ENCODE measurements around the gene CLIP1. TPM values are rescaled to one million over a fixed set of nuclear protein-coding genes. Genes with fewer than 3 reads are reported as not detected.

The CLIP1 gene
- total RNA-seq, 1 experiment from 2014 or later, result 42.9 TPM

GRCh38 chr12:122454250-122454721 is 31.8 kb upstream of the CLIP1 start (continued):
- no peak for TF ChIP-seq ZNF274 (IDR thresholded peaks at IDR 0.05; ENCODE audit: low read depth, low read length)
- no peak for TF ChIP-seq ELF1 (IDR thresholded peaks at IDR 0.05; ENCODE audit: borderline replicate concordance, low read depth)

GRCh38 chr12:122452701-122453285 is 30.3 kb upstream of the CLIP1 start:
- CTCF ChIA-PET, result interaction anchor here (1.0 kb wide), 1 partner anchor 19 kb away, joined by 4 read pairs; no protein-coding TSS in a partner anchor

More at GRCh38 chr12:122452701-122453285, 30.3 kb upstream of the CLIP1 start:
- BruUV-seq (replicated peaks), result no TSS peak
- Histone ChIP-seq H3K27me3 (ENCODE audit: insufficient read depth, low read length) (no peaks in the 10 kb centered on the region), H3K36me3 (ENCODE audit: control insufficient read depth in 1 of 2, insufficient read depth in 2 of 2, low read length in 2 of 2) (no peaks in the 10 kb centered on the region), H2AFZ (ENCODE audit: low read depth, low read length, poor library complexity, severe bottlenecking) (peak overlapping the region; percentile 42), H4K20me1 (ENCODE audit: insufficient read depth) (no peaks in the 10 kb centered on the region), H3K4me1 (ENCODE audit: control insufficient read depth in 1 of 2, insufficient read depth in 2 of 2, low read length in 2 of 2) (peaks cover 9 to 22% of the 10 kb centered on the region in 2 experiments; a peak in 3 of 4 replicates), H3K4me2 (ENCODE audit: low read length) (no peak overlapping the region), H3K9ac (ENCODE audit: low read length) (no peak overlapping the region), H3K79me2 (ENCODE audit: insufficient read depth, low read length) (no peaks in the 10 kb centered on the region), H3K27ac (ENCODE audit: low read depth, low read length) (no peak overlapping the region), H3K9me2 (ENCODE audit: insufficient read depth) (no peaks in the 10 kb centered on the region), H3K4me3 (replicated peaks in 1 of 2; ENCODE audit: low read depth in 1 of 2, low read length in 2 of 2) (no peak overlapping the region), H3K9me3 (ENCODE audit: control insufficient read depth in 1 of 2, insufficient read depth in 1 of 2, low read depth in 1 of 2, low read length in 2 of 2) (no peaks in the 10 kb centered on the region)
- TF ChIP-seq ZNF274 (IDR thresholded peaks at IDR 0.05; ENCODE audit: low read depth, low read length) (no peak), JUND (IDR thresholded peaks at IDR 0.05) (no peak), ZBTB33 (IDR thresholded peaks at IDR 0.05; ENCODE audit: extremely low read depth, insufficient replicate concordance, low read length) (no peak), CBX3 (IDR thresholded peaks at IDR 0.05; ENCODE audit: low read depth) (no peak), EGR1 (IDR thresholded peaks at IDR 0.05; ENCODE audit: low read depth) (no peak), MAX (IDR thresholded peaks at IDR 0.05) (no peak), REST (IDR thresholded peaks at IDR 0.05; ENCODE audit: low read depth) (no peak), SIN3A (IDR thresholded peaks at IDR 0.05; ENCODE audit: low read depth) (no peak), CTCF (IDR thresholded peaks at IDR 0.05 in 2 of 3, conservative IDR thresholded peaks at IDR 0.05 in 1 of 3; ENCODE audit: borderline replicate concordance in 1 of 3, insufficient read depth in 1 of 3, low read depth in 2 of 3, low read length in 2 of 3) (no peak), ZFX (IDR thresholded peaks at IDR 0.05) (no peak), POLR2AphosphoS5 (IDR thresholded peaks at IDR 0.05; ENCODE audit: low read depth, low read length) (no peak), POLR2A (IDR thresholded peaks at IDR 0.05; ENCODE audit: borderline replicate concordance, extremely low read depth, insufficient read depth, insufficient read length) (no peak), EZH2 (IDR thresholded peaks at IDR 0.05) (no peak)
- POLR2A ChIA-PET, result no interaction called here
- no peak for DNase-seq (ENCODE audit: low read depth, low spot score)
- intact Hi-C loops (cut with micrococcal nuclease), result no loop called here
- ATAC-seq, result no peak
- RAD21 ChIA-PET (ENCODE audit: low non-redundant PET in 1 of 2, low total read pairs in 2 of 2, uncharacterized antibody in 2 of 2, unreplicated experiment in 2 of 2), result no interaction called here

All from HCT116 (cell line).